HepG2 (cell line): Measurements from ENCODE around the gene MRPL30. TPM values are rescaled to one million over a fixed set of nuclear protein-coding genes. Genes with fewer than 3 reads are reported as not detected.

Experiments used
- ATAC-seq: fragments of 200-7000 bp; cut with Tn5 transposase; 3 replicates; pipeline ENCODE4 v1.9.1; 2020; ENCODE audit warnings: mild to moderate bottlenecking, moderate library complexity
- BruUV-seq: library from RNA; stranded (reverse); fragments of 400-500 nt; replicated peaks from 2 replicates; lab custom pipeline; 2021; lab: Mats Ljungman, UMichigan
- CTCF ChIA-PET: fragments of 300-600 bp; formaldehyde crosslinking; extraction: SDS; loops from one replicate; lab custom pipeline; 2021; ENCODE audit warnings: low total read pairs, inconsistent platforms, low intra/inter-chr PET ratio; lab: Yijun Ruan, JAX
- POLR2A ChIA-PET: fragments of 350-600 bp; sonication (Branson Sonifier 250); formaldehyde crosslinking; loops from one replicate; lab custom pipeline; 2020; ENCODE audit warnings: antibody characterized with exemption, inconsistent platforms; lab: Yijun Ruan, JAX
- DNase-seq: peaks from one replicate; pipeline ENCODE4 v3.0.0-alpha.2; 2015; ENCODE audit warnings: low spot score
- FAIRE-seq: peaks from 3 replicates; lab custom pipeline; 2011; peaks lifted over from hg19 to GRCh38; lab: Jason Lieb, UNC
- H2AFZ ChIP-seq: one replicate; pipeline ENCODE4 v1.6.1; 2011; ENCODE audit warnings: low read length, inconsistent platforms
- H3K27ac ChIP-seq: fragments of 300-600 bp; 3 replicates; pipeline ENCODE4 v1.8.0; 2011; ENCODE audit warnings: mixed run types, mild to moderate bottlenecking, mixed read lengths, low read length, inconsistent platforms; ENCODE audit not compliant: insufficient read depth; ENCODE audit errors: extremely low read length
- H3K27me3 ChIP-seq, 2 experiments: fragments of 200-600 bp in 1 of 2; 2 replicates in 1 of 2; 3 replicates in 1 of 2; pipeline versions ENCODE4 v1.6.0 to v1.8.0; 2011; ENCODE audit warnings: low read length in 2 of 2, mild to moderate bottlenecking in 2 of 2, moderate library complexity in 2 of 2, inconsistent platforms in 1 of 2; ENCODE audit not compliant: insufficient read depth in 2 of 2, control insufficient read depth in 1 of 2
- H3K36me3 ChIP-seq, 2 experiments: fragments of 200-600 bp in 1 of 2; replicated peaks in 1 of 2; 2 replicates in 1 of 2; 3 replicates in 1 of 2; pipeline versions ENCODE4 v1.5.1 to v1.8.0; 2011; ENCODE audit warnings: low read length in 2 of 2, inconsistent platforms in 1 of 2; ENCODE audit not compliant: insufficient read depth in 2 of 2, control insufficient read depth in 1 of 2
- H3K4me1 ChIP-seq: 2 replicates; pipeline ENCODE4 v1.5.1; 2012; ENCODE audit warnings: low read length, inconsistent platforms; ENCODE audit not compliant: insufficient read depth
- H3K4me2 ChIP-seq: 2 replicates; pipeline ENCODE4 v1.6.0; 2011; ENCODE audit warnings: low read depth, low read length, inconsistent platforms
- H3K4me3 ChIP-seq, 3 experiments: fragments of 200-600 bp in 1 of 3; sonication (generic), shearing (Covaris generic) in 1 of 3; replicated peaks in 1 of 3; 2 replicates each; pipeline ENCODE4 v1.5.1; 2011 to 2016; ENCODE audit warnings: low read length in 3 of 3, inconsistent platforms in 2 of 3, low read depth in 2 of 3, mild to moderate bottlenecking in 2 of 3, control low read depth in 1 of 3, mixed read lengths in 1 of 3; ENCODE audit not compliant: insufficient read depth in 1 of 3
- H3K79me2 ChIP-seq: one replicate; pipeline ENCODE4 v1.6.1; 2011; ENCODE audit warnings: low read length, inconsistent platforms; ENCODE audit not compliant: insufficient read depth
- H3K9ac ChIP-seq: 2 replicates; pipeline ENCODE4 v1.6.0; 2011; ENCODE audit warnings: mild to moderate bottlenecking, low read depth, low read length, inconsistent platforms; ENCODE audit not compliant: insufficient read depth
- H3K9me3 ChIP-seq: 2 replicates; pipeline ENCODE4 v1.5.1; 2012; ENCODE audit warnings: mild to moderate bottlenecking, low read length
- H4K20me1 ChIP-seq: 2 replicates; pipeline ENCODE4 v1.6.0; 2011; ENCODE audit warnings: inconsistent platforms, mild to moderate bottlenecking, low read length, moderate library complexity; ENCODE audit not compliant: insufficient read depth
- ARHGAP35 ChIP-seq: sonication (generic); formaldehyde crosslinking; IDR thresholded peaks from 2 replicates; pipeline ENCODE4 v1.9.0; 2022; ENCODE audit warnings: mild to moderate bottlenecking, inconsistent platforms, moderate library complexity, missing genetic modification reagents, borderline replicate concordance
- ARNTL ChIP-seq: sonication (generic); formaldehyde crosslinking; IDR thresholded peaks from 2 replicates; pipeline ENCODE4 v1.4.0; 2020; ENCODE audit warnings: mild to moderate bottlenecking, missing genetic modification reagents
- EED ChIP-seq: sonication (generic); formaldehyde crosslinking; IDR thresholded peaks from 2 replicates; pipeline ENCODE4 v1.5.0; 2020; ENCODE audit warnings: mild to moderate bottlenecking, missing genetic modification reagents
- FOSL2 ChIP-seq: sonication (generic); formaldehyde crosslinking; IDR thresholded peaks from 2 replicates; pipeline ENCODE4 v1.4.0; 2020; ENCODE audit warnings: missing genetic modification reagents
- GTF2F1 ChIP-seq: fragments of 150-350 bp; IDR thresholded peaks from 2 replicates; pipeline ENCODE4 v1.6.1; 2014; ENCODE audit warnings: low read length
- MED1 ChIP-seq: sonication (generic); formaldehyde crosslinking; IDR thresholded peaks from 2 replicates; pipeline ENCODE4 v1.4.0; 2020; ENCODE audit warnings: missing genetic modification reagents
- SMAD1 ChIP-seq: sonication (generic); formaldehyde crosslinking; IDR thresholded peaks from 2 replicates; pipeline ENCODE4 v1.4.0; 2020; ENCODE audit warnings: missing genetic modification reagents, low read depth, mild to moderate bottlenecking, borderline replicate concordance
- ZBTB33 ChIP-seq: sonication (generic); formaldehyde crosslinking; IDR thresholded peaks from 2 replicates; pipeline ENCODE4 v1.4.0; 2020; ENCODE audit warnings: missing genetic modification reagents
- ZNF670 ChIP-seq: sonication (generic); formaldehyde crosslinking; IDR thresholded peaks from 2 replicates; pipeline ENCODE4 v1.8.0; 2022; ENCODE audit warnings: mild to moderate bottlenecking, missing genetic modification reagents, borderline replicate concordance
- whole genome bisulfite sequencing: methylation state at CpG from one replicate; pipeline ENCODE4 v1.1.6; 2017; ENCODE audit warnings: low lambda C conversion rate; 5-methylcytosine and 5-hydroxymethylcytosine counted together
- in situ Hi-C: cut with HindIII; loops from 2 replicates; pipeline ENCODE4 v1.10.0; 2017; ENCODE audit warnings: low pct_unique_long_range_greater_than_20kb; ENCODE audit not compliant: extremely low pct_ligation_motif_present
- intact Hi-C: fragments of 100-400 bp; cut with micrococcal nuclease; formaldehyde crosslinking; loops from one replicate; pipeline ENCODE4 v1.10.0; 2022; ENCODE audit not compliant: unreplicated experiment
- polyA plus RNA-seq, 8 experiments: library from polyadenylated mRNA; depleted of rRNA in 3 of 8; stranded (reverse) in 7 of 8; unstranded in 1 of 8; fragments of >200 nt; fragmentation: Illumina TruSeq in 4 of 8; extraction: Trizol in 4 of 8; gene quantifications; 2 replicates each; pipeline versions ENCODE4 v1.2.1 to v1.2.3, GENCODE V29; 2011 to 2016; ENCODE audit warnings: low read depth in 4 of 8, missing spikeins in 1 of 8, mixed read lengths in 1 of 8; ENCODE audit not compliant: insufficient read depth in 1 of 8
- total RNA-seq, 5 experiments: library from RNA; depleted of rRNA; stranded (reverse); fragments of >200 nt; fragmentation: Illumina TruSeq; extraction: Trizol; gene quantifications; 2 replicates each; pipeline ENCODE4 v1.2.3, GENCODE V29; 2016; ENCODE audit warnings: low read depth in 1 of 5

Gene MRPL30
- total and polyA plus RNA-seq, 2 of the 13 experiments (the other 11 are each of a cell fraction or from before 2014, with no cell fraction given), result 30.2 to 75.3 TPM

DNA sequence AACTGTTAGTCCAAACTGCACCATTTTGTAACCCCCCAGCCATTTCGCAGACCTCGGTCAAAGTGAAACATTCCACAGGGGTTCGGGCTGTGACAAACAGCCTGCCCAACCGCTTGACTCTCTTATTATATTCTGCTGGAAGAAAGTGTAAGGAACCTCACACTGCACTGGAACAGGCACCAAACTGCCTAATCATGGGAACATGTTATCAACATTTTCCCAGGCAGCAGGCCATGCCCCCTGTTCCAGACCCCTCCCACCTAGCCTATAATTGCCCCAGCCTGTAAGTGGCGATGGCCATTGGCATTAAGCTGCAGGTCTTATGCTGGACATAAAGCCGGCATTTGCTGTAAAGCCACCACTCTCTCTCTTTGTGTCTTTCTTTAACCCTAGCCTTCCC, 57.6 kb downstream of the MRPL30 start:
- 84% methylated on average over 6 of the region's 6 CpGs for WGBS
- no peak overlapping the region for H3K4me3 ChIP-seq
- ATAC-seq, result no peak
- intact Hi-C loops, result no loop called here
- H3K27me3 ChIP-seq, result no peaks in the 10 kb centered on the region
- no peaks in the 10 kb centered on the region for H3K4me1 ChIP-seq
- TF ChIP-seq MED1 (CRISPR knock-in tag) (no peak), EED (CRISPR knock-in tag) (no peak), ARNTL (CRISPR knock-in tag) (no peak), SMAD1 (CRISPR knock-in tag) (no peak), GTF2F1 (no peak), ZNF670 (CRISPR knock-in tag) (no peak), ARHGAP35 (CRISPR knock-in tag) (no peak), FOSL2 (CRISPR knock-in tag) (no peak), ZBTB33 (no peak)
- no peak overlapping the region for H3K27ac ChIP-seq
- H3K4me2 ChIP-seq, result no peak overlapping the region
- no peaks in the 10 kb centered on the region for H3K79me2 ChIP-seq
- ChIA-PET POLR2A (no interaction called here), CTCF (no interaction called here)
- no peaks in the 10 kb centered on the region for H3K36me3 ChIP-seq
- no peak overlapping the region for H3K9ac ChIP-seq
- no peak for FAIRE-seq
- in situ Hi-C loops, result no loop called here
- no peak for DNase-seq
- H3K9me3 ChIP-seq, result no peaks in the 10 kb centered on the region
- no TSS peak for BruUV-seq
- H2AFZ ChIP-seq, result no peak overlapping the region
- H4K20me1 ChIP-seq, result no peaks in the 10 kb centered on the region
